ENCODE results near the gene TMEM190. TPM values are rescaled to one million over a fixed set of nuclear protein-coding genes. Genes with fewer than 3 reads are reported as not detected.

Gene TMEM190
- total RNA-seq, 1 donor from 2014 or later: not detected

GRCh38 chr19:55340784-55341147, 35.9 kb upstream of the TMEM190 start:
- peak; percentile 33 for TF ChIP-seq CTCF (conservative IDR thresholded peaks at IDR 0.05; ENCODE audit: low read depth, low read length)
- no peak for DNase-seq (ENCODE audit: low read depth)
- peak overlapping the region; percentile 89 for H3K4me3 ChIP-seq (ENCODE audit: low read depth, low read length)

DNA sequence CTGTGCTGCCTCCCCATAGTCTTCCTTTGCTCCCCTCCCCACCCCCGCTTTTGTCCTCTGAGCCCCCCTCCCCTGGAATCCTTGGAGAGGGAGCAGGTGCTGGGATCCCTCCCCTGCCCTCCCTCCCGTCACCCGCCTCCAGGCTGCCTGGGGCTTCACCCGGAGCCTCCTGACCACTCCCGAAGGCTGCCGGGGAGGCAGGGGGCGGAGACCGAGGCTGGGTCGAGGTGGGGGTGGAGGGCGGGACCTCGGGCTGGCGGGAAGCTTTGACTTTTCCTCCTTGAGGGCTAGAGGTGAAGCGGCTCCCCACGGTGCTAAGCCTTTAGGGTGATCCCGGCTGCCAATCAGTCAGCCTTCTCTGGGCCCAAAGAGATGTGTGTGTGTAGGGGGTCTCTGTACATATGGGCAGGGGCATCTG, 35.4 kb upstream of the TMEM190 start:
- peak overlapping the region; percentile 89 for H3K4me3 ChIP-seq (ENCODE audit: low read depth, low read length)
- TF ChIP-seq CTCF (conservative IDR thresholded peaks at IDR 0.05; ENCODE audit: low read depth, low read length): no peak
- no peak for DNase-seq (ENCODE audit: low read depth)

GRCh38 chr19:55341595-55342531, 34.8 kb upstream of the TMEM190 start:
- H3K4me3 ChIP-seq (ENCODE audit: low read depth, low read length): no peak overlapping the region
- no peak for DNase-seq (ENCODE audit: low read depth)
- TF ChIP-seq CTCF (conservative IDR thresholded peaks at IDR 0.05; ENCODE audit: low read depth, low read length): no peak

DNA sequence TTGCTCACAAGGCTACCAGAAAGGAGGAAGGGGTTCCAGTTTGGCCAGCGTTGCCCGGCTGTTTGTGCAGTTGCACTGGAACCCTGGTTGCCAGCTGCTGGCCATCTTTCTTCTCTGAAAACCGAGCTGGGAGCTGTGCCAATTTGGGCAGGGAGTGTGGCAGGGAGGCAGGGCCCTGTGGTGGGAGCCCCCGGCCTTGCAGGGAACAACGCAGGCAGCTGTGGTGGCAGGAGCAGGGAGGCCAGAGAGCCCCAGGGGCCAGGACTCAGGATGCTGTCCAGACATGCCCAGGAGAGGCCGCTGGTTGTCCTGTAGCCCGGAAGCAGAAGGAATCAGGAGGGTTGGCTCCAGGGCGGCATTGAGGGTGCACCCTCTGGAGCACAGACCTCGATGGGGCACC, 32.2 kb upstream of the TMEM190 start:
- no peak for DNase-seq (ENCODE audit: low read depth)
- no peak overlapping the region for H3K4me3 ChIP-seq (ENCODE audit: low read depth, low read length)
- no peak for TF ChIP-seq CTCF (conservative IDR thresholded peaks at IDR 0.05; ENCODE audit: low read depth, low read length)

GRCh38 chr19:55345101-55345817, 31.4 kb upstream of the TMEM190 start:
- H3K4me3 ChIP-seq (ENCODE audit: low read depth, low read length): no peak overlapping the region
- DNase-seq (ENCODE audit: low read depth): no peak
- no peak for TF ChIP-seq CTCF (conservative IDR thresholded peaks at IDR 0.05; ENCODE audit: low read depth, low read length)

- no peak for TF ChIP-seq CTCF (conservative IDR thresholded peaks at IDR 0.05; ENCODE audit: low read depth, low read length)
- DNase-seq (ENCODE audit: low read depth): no peak
- H3K4me3 ChIP-seq (ENCODE audit: low read depth, low read length): no peak overlapping the region
Measured at GRCh38 chr19:55345818-55346724, 30.6 kb upstream of the TMEM190 start.

All from epithelial cell of proximal tubule (primary cell).